Caco-2 (cell line): ENCODE results near the gene AMER2. TPM values are rescaled to one million over a fixed set of nuclear protein-coding genes. Genes with fewer than 3 reads are reported as not detected.

ENCODE experiments used
- BruUV-seq: library from RNA; stranded (reverse); fragments of 400-500 nt; replicated peaks from 2 replicates; lab custom pipeline; 2021; lab: Mats Ljungman, UMichigan
- CTCF ChIA-PET: fragments of 300-600 bp; sonication (Branson Sonifier 250); formaldehyde crosslinking; loops from one replicate; lab custom pipeline; 2022; ENCODE audit warnings: antibody characterized with exemption; lab: Charles Lee
- POLR2A ChIA-PET: fragments of 300-600 bp; sonication (Branson Sonifier 250); formaldehyde crosslinking; loops from one replicate; lab custom pipeline; 2022; ENCODE audit warnings: antibody characterized with exemption; lab: Charles Lee
- DNase-seq, 2 experiments: peaks; one replicate each; pipeline versions ENCODE4 v3.0.0 to v3.0.0-alpha.2; 2020 to 2022
- H3K27me3 ChIP-seq: replicated peaks from 2 replicates; pipeline ENCODE4 v1.6.0; 2011; ENCODE audit warnings: low read length; ENCODE audit not compliant: control insufficient read depth, insufficient read depth
- H3K36me3 ChIP-seq: 2 replicates; pipeline ENCODE4 v1.5.1; 2011; ENCODE audit warnings: low read length; ENCODE audit not compliant: control insufficient read depth, insufficient read depth
- H3K4me1 ChIP-seq: fragments of 250-450 bp; sonication (Bioruptor Pico); 2 replicates; pipeline ENCODE4 v1.5.1; 2020; ENCODE audit warnings: mild to moderate bottlenecking
- H3K4me3 ChIP-seq: 2 replicates; pipeline ENCODE4 v1.5.1; 2011; ENCODE audit warnings: low read depth, mild to moderate bottlenecking, control low read depth, low read length
- H3K9me3 ChIP-seq: fragments of 250-450 bp; sonication (Bioruptor Pico); 2 replicates; pipeline ENCODE4 v1.5.1; 2020; ENCODE audit warnings: mild to moderate bottlenecking, moderate library complexity
- H3K27ac Mint-ChIP-seq: one replicate; pipeline ENCODE4 v1.8.0; 2022; ENCODE audit warnings: mixed read lengths; ENCODE audit not compliant: unreplicated experiment
- H3K27me3 Mint-ChIP-seq: one replicate; pipeline ENCODE4 v1.8.0; 2022; ENCODE audit warnings: mixed read lengths; ENCODE audit not compliant: insufficient read depth, unreplicated experiment
- H3K36me3 Mint-ChIP-seq: one replicate; pipeline ENCODE4 v1.8.0; 2022; ENCODE audit warnings: mild to moderate bottlenecking, mixed read lengths; ENCODE audit not compliant: insufficient read depth, unreplicated experiment
- H3K4me1 Mint-ChIP-seq: one replicate; pipeline ENCODE4 v1.8.0; 2022; ENCODE audit warnings: low read depth, mixed read lengths; ENCODE audit not compliant: unreplicated experiment
- H3K4me3 Mint-ChIP-seq: one replicate; pipeline ENCODE4 v1.8.0; 2022; ENCODE audit warnings: mild to moderate bottlenecking, moderate library complexity, mixed read lengths; ENCODE audit not compliant: unreplicated experiment
- H3K9me3 Mint-ChIP-seq: one replicate; pipeline ENCODE4 v1.8.0; 2022; ENCODE audit warnings: mixed read lengths; ENCODE audit not compliant: unreplicated experiment
- CTCF ChIP-seq, 2 experiments: fragments of 200-600 bp in 1 of 2; IDR thresholded peaks; 1 replicate in 1 of 2; 2 replicates in 1 of 2; pipeline versions ENCODE4 v1.5.1 to v1.8.0; 2011 to 2022; ENCODE audit warnings: antibody characterized with exemption in 1 of 2, control low read depth in 1 of 2, inconsistent platforms in 1 of 2, low read depth in 1 of 2, low read length in 1 of 2, mild to moderate bottlenecking in 1 of 2, moderate library complexity in 1 of 2; ENCODE audit not compliant: insufficient read depth in 1 of 2, severe bottlenecking in 1 of 2, unreplicated experiment in 1 of 2
- intact Hi-C: fragments of 100-400 bp; cut with micrococcal nuclease; formaldehyde crosslinking; loops from one replicate; pipeline ENCODE4 v1.10.0; 2022; ENCODE audit not compliant: unreplicated experiment
- total RNA-seq: library from RNA; stranded (reverse); gene quantifications from 2 replicates; pipeline ENCODE4 v1.2.3, GENCODE V29; 2022

Gene AMER2
- total RNA-seq, 1 experiment from 2014 or later: not detected

GRCh38 chr13:25179011-25179410, 6.9 kb upstream of the AMER2 start:
- intact Hi-C loops: no loop called here
- DNase-seq: no peak
- ChIA-PET CTCF (no interaction called here), POLR2A (no interaction called here)
- peaks cover 14% of the 10 kb centered on the region for H3K27me3 Mint-ChIP-seq
- no peak overlapping the region for H3K27ac Mint-ChIP-seq
- Histone ChIP-seq H3K4me1 (no peaks in the 10 kb centered on the region), H3K27me3 (no peaks in the 10 kb centered on the region), H3K36me3 (no peaks in the 10 kb centered on the region), H3K4me3 (no peak overlapping the region), H3K9me3 (no peaks in the 10 kb centered on the region)
- no peak overlapping the region for H3K4me3 Mint-ChIP-seq
- peaks cover 6% of the 10 kb centered on the region for H3K4me1 Mint-ChIP-seq
- BruUV-seq: no TSS peak
- TF ChIP-seq CTCF (IDR thresholded peaks at IDR 0.05; ENCODE audit: insufficient read depth in 1 of 2, low read depth in 1 of 2, low read length in 1 of 2, severe bottlenecking in 1 of 2, unreplicated experiment in 1 of 2): no peak
- no peaks in the 10 kb centered on the region for H3K9me3 Mint-ChIP-seq
- H3K36me3 Mint-ChIP-seq: no peaks in the 10 kb centered on the region

GRCh38 chr13:25178070-25178469, 6.0 kb upstream of the AMER2 start:
- ChIA-PET CTCF (no interaction called here), POLR2A (no interaction called here)
- Mint-ChIP-seq H3K36me3 (no peaks in the 10 kb centered on the region), H3K9me3 (no peaks in the 10 kb centered on the region), H3K4me3 (no peak overlapping the region), H3K27me3 (peaks cover 19% of the 10 kb centered on the region), H3K27ac (no peak overlapping the region), H3K4me1 (peaks cover 6% of the 10 kb centered on the region)
- intact Hi-C loops: no loop called here
- Histone ChIP-seq H3K4me1 (no peaks in the 10 kb centered on the region), H3K9me3 (no peaks in the 10 kb centered on the region), H3K36me3 (no peaks in the 10 kb centered on the region), H3K27me3 (no peaks in the 10 kb centered on the region; the same call in 1 of the 2 replicates), H3K4me3 (no peak overlapping the region)
- TF ChIP-seq CTCF (IDR thresholded peaks at IDR 0.05; ENCODE audit: insufficient read depth in 1 of 2, low read depth in 1 of 2, low read length in 1 of 2, severe bottlenecking in 1 of 2, unreplicated experiment in 1 of 2): no peak
- BruUV-seq: no TSS peak
- DNase-seq: no peak

- Histone ChIP-seq H3K4me3 (no peak overlapping the region), H3K36me3 (no peaks in the 10 kb centered on the region), H3K9me3 (no peaks in the 10 kb centered on the region), H3K27me3 (no peaks in the 10 kb centered on the region; the same call in 1 of the 2 replicates), H3K4me1 (no peaks in the 10 kb centered on the region)
- intact Hi-C loops: no loop called here
- no peak overlapping the region for H3K4me3 Mint-ChIP-seq
- no peaks in the 10 kb centered on the region for H3K9me3 Mint-ChIP-seq
- BruUV-seq: no TSS peak
- TF ChIP-seq CTCF (IDR thresholded peaks at IDR 0.05; ENCODE audit: insufficient read depth in 1 of 2, low read depth in 1 of 2, low read length in 1 of 2, severe bottlenecking in 1 of 2, unreplicated experiment in 1 of 2): no peak
- H3K27me3 Mint-ChIP-seq: peaks cover 19% of the 10 kb centered on the region
- ChIA-PET CTCF (no interaction called here), POLR2A (no interaction called here)
- H3K4me1 Mint-ChIP-seq: peaks cover 6% of the 10 kb centered on the region
- DNase-seq: no peak
- H3K27ac Mint-ChIP-seq: no peak overlapping the region
- no peaks in the 10 kb centered on the region for H3K36me3 Mint-ChIP-seq
Observed at GRCh38 chr13:25177636-25178035, 5.5 kb upstream of the AMER2 start.
